ENCODE results near the gene CACNA1C. TPM values are rescaled to one million over a fixed set of nuclear protein-coding genes. Genes with fewer than 3 reads are reported as not detected.
A peak's percentile ranks its signal among the peaks of the same experiment; 100 is the strongest.

The CACNA1C gene
- total RNA-seq, 4 donors from 2014 or later, result 2.0 to 4.2 (median 2.5) TPM

DNA sequence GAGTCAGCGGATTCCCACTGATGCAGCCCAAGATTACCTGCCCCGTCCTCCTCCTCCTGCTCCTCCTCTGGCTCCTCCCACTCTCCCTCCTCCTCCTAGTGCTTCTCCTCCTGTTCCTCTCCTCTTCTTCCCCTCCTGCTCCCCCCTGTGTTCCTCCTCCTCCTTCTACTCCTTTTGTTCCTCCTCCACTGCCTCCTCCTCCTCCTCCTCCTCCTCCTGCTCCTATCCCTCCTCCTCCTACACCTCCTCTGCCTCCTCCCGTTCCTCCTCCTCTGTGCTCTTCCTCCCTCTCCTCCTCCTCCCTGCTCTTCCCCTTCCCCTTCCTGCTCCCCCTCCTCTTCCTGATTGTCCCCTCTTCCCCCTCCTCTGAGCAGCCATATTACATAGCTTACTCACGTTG, 141.3 kb downstream of the CACNA1C start:
- Histone ChIP-seq H3K9me3 (no peaks in the 10 kb centered on the region), H3K36me3 (no peaks in the 10 kb centered on the region), H3K4me1 (no peaks in the 10 kb centered on the region), H3K27me3 (no peaks in the 10 kb centered on the region), H3K4me3 (replicated peaks in 1 of 3) (no peak overlapping the region), H3K27ac (peak overlapping the region in 1 of 3 donors; percentile 5)
- 45 to 50% methylated on average over 4 of the region's 4 CpGs for WGBS, 2 donors
- TF ChIP-seq POLR2A (IDR thresholded peaks at IDR 0.05), result no peak
- TF ChIP-seq, protein P1, sequence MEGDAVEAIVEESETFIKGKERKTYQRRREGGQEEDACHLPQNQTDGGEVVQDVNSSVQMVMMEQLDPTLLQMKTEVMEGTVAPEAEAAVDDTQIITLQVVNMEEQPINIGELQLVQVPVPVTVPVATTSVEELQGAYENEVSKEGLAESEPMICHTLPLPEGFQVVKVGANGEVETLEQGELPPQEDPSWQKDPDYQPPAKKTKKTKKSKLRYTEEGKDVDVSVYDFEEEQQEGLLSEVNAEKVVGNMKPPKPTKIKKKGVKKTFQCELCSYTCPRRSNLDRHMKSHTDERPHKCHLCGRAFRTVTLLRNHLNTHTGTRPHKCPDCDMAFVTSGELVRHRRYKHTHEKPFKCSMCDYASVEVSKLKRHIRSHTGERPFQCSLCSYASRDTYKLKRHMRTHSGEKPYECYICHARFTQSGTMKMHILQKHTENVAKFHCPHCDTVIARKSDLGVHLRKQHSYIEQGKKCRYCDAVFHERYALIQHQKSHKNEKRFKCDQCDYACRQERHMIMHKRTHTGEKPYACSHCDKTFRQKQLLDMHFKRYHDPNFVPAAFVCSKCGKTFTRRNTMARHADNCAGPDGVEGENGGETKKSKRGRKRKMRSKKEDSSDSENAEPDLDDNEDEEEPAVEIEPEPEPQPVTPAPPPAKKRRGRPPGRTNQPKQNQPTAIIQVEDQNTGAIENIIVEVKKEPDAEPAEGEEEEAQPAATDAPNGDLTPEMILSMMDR (IDR thresholded peaks at IDR 0.05), result no peak
- no peak for DNase-seq
- intact Hi-C loops (cut with DNase I), result no loop called here

DNA sequence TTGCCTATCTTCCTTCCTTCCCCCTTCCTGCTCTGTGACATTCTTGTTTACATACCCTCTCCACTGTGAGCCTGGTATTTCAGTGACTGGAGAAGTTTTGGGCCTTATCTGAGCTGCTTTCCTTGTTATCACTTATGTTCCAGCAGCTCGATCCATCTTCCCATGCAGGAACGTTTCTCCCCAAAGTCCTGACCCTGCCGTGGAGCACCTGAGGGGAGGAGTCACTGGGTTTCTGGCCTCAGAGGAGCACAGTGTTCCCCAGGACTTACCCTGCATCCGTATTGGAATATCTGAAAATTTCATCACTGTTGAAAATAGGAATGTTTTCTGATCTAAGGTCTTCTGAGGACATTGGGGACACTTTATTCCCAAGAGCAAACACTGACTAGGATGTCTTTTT, 141.8 kb downstream of the CACNA1C start:
- intact Hi-C loops (cut with DNase I), result no loop called here
- Histone ChIP-seq H3K9me3 (no peaks in the 10 kb centered on the region), H3K27ac (peak overlapping the region in 1 of 3 donors; percentile 5), H3K4me1 (no peaks in the 10 kb centered on the region), H3K4me3 (replicated peaks in 1 of 3) (no peak overlapping the region), H3K27me3 (no peaks in the 10 kb centered on the region), H3K36me3 (no peaks in the 10 kb centered on the region)
- no peak for DNase-seq
- WGBS, 2 donors, result 47 to 50% methylated on average over 4 of the region's 4 CpGs
- TF ChIP-seq, protein P1 (IDR thresholded peaks at IDR 0.05), result no peak
- TF ChIP-seq POLR2A (IDR thresholded peaks at IDR 0.05), result no peak

DNA sequence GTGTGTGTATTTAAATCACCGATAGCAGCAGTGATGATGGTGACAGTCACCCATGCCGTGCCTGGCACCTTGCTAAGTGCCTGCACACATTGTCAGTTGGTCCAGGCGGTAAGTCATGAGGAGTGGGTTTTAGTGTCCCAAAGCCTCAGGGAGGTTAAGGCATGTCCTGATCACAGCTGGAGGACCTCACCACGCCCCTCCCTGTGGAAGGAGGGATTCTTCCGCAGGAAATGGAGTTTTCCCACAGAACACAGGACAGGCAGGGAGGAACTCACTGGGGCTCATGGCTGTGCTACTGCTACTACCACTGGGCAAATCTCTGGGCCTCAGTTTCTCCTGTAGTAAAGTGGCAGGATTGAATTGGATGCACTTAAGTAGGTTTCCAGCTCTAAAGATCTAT, 142.3 kb downstream of the CACNA1C start:
- H3K27me3 ChIP-seq, result no peaks in the 10 kb centered on the region
- H3K9me3 ChIP-seq, result no peaks in the 10 kb centered on the region
- TF ChIP-seq POLR2A (IDR thresholded peaks at IDR 0.05), result no peak
- TF ChIP-seq, protein P1 (IDR thresholded peaks at IDR 0.05), result no peak
- WGBS, 2 donors, result 76 to 85% methylated on average over 3 to 5 of the region's 5 CpGs
- intact Hi-C loops (cut with DNase I), result no loop called here
- no peaks in the 10 kb centered on the region for H3K36me3 ChIP-seq
- H3K27ac ChIP-seq, result no peak overlapping the region
- DNase-seq, result no peak
- no peaks in the 10 kb centered on the region for H3K4me1 ChIP-seq
- H3K4me3 ChIP-seq (replicated peaks in 1 of 3), result no peak overlapping the region

DNA sequence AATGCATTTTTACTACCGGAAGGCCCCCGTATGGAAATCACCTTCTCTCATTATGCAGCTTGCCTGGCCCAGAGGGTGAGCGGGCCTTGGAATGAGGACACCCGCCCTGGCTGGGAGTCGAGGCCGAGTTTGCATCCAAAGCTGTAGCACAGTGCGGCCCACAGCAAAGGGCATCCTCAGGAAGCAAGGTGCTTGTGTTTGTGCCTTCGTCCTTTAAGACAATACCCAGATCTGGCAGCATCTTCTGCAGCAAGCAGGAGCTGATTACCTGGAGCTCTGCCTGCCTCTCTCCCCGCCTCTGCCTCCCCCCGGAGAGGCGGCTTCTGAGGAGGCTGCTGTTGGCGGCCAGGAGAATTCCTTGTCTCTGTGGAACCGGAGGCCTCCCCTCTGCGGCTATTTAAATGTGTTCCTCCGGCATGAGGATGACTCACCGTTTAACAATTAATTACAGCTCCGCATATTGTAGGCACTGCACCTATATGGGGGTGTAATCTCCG, 145.3 kb downstream of the CACNA1C start:
- H3K27ac ChIP-seq, result no peak overlapping the region
- no peaks in the 10 kb centered on the region for H3K27me3 ChIP-seq
- H3K4me3 ChIP-seq (replicated peaks in 1 of 3), result no peak overlapping the region
- H3K9me3 ChIP-seq, result no peaks in the 10 kb centered on the region
- no peak for TF ChIP-seq POLR2A (IDR thresholded peaks at IDR 0.05)
- TF ChIP-seq, protein P1 (IDR thresholded peaks at IDR 0.05), result no peak
- intact Hi-C loops (cut with DNase I), result no loop called here
- H3K4me1 ChIP-seq, result no peaks in the 10 kb centered on the region
- no peak for DNase-seq
- 68 to 70% methylated on average over 18 of the region's 18 CpGs for WGBS, 2 donors
- no peaks in the 10 kb centered on the region for H3K36me3 ChIP-seq

DNA sequence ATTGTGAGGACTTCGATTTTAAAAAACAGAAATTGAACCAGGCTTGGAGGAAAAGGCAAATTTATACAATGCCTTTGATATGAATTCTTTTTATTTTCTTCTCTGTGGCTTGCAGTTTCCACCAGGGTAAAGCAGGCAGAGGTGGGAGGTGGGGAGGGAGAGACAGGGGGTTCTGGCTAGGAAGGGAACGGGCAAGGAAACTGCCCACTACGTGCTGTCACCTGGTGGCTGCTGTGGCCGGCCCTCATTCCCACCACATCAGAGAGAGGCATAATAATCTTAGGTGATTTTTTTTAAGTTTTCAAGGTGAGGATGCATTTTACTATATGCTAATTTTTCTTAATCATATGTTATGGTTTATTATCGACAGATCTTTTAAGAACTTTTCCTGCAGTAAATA, 145.8 kb downstream of the CACNA1C start:
- Histone ChIP-seq H3K9me3 (no peaks in the 10 kb centered on the region), H3K36me3 (no peaks in the 10 kb centered on the region), H3K4me1 (no peaks in the 10 kb centered on the region), H3K27ac (no peak overlapping the region), H3K4me3 (replicated peaks in 1 of 3) (no peak overlapping the region), H3K27me3 (no peaks in the 10 kb centered on the region)
- TF ChIP-seq, protein P1 (IDR thresholded peaks at IDR 0.05), result no peak
- TF ChIP-seq POLR2A (IDR thresholded peaks at IDR 0.05), result no peak
- 80 to 83% methylated on average over 5 of the region's 5 CpGs for whole genome bisulfite sequencing, 2 donors
- intact Hi-C loops (cut with DNase I), result no loop called here
- DNase-seq, result no peak
